ENCODE results near the gene NCAM1.
"Not testable (repeated sequence)": the region's sequence is repeated elsewhere in the genome, so short reads cannot be mapped to it uniquely, and the experiment has no call there.

NCAM1 gene

DNA sequence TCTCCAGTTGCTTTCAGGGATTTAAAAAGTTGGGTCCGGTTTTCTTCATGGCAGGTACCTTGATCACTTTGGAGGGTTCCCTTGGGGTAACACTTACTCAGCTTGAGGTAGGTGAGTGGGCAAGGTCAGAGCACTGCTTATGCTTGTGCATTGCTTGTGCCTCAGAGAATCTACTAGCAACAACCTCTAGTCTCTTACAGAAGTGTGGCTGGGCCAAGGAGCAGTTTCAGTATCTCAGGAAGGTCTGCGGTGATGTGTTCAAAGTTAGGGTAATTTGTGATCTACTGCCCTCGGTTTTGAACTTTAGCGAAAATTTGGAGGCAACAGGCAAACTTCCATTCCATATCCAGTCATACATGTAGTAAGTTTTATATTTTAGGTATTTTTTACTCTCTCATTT is 62.8 kb downstream of the NCAM1 start:
- DNase-seq = no peak

GRCh38 chr11:113026778-113027177 is 65.6 kb downstream of the NCAM1 start:
- DNase-seq = no peak

- no peak for DNase-seq
Observed at GRCh38 chr11:113034576-113034975, 73.4 kb downstream of the NCAM1 start.

DNA sequence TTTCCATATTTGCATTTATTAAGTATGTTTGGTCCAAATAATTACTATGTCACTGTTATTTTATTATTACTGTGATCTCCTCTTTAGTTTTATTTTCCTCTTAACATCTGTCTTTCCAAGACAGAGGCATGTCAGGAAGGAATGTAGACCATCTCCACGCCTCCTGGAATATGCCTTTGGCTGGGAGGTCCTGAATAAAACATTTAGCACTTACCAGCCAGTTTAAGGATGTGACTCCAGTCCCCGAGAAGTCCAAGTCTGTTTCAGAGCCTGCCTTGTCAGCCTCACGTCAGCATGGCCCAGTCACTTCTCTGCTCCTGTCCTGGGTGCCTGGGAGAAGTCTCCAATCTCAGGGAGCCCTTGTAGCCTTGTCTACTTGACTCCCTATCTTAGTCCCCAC is 74.5 kb downstream of the NCAM1 start:
- no peak for DNase-seq

DNA sequence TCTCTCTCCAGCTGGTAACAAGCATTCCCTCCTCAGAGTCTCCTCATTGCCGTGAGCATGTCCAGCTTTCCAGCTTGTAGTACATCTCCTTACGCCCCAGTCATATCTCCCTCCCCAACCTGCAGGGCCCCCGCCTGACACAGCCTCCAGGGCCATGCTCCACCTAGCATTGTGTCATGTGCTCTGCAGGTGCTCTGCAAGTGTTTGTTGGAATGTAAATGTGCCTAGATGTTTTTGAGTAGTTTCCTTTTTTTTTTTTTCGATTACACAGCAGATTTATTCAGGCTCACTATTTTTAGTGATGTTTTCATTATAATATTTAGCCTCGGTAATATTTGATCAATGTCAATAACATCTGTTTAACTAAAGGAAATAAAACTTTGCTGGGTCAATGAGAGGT is 82.5 kb downstream of the NCAM1 start:
- no peak for DNase-seq

DNA sequence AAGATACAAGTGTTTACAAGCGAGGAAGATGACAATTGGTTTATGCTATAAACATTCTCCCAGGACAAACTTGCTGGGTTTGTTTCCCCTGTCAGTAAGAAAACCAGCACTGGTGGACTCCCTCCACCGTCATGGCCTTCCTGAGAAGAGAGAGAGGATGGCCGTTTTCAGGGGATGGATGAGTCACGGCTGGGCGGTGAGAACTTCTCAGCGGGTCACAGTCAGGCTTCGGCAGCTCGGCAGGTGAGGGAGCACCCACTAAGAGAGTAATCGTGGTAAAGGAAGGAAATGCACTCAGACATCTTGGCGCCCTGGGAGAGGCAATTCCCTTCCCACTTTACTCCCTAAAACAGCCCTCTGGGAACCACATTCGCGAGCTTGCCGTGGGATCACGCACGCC is 83.9 kb downstream of the NCAM1 start:
- no peak for DNase-seq

DNA sequence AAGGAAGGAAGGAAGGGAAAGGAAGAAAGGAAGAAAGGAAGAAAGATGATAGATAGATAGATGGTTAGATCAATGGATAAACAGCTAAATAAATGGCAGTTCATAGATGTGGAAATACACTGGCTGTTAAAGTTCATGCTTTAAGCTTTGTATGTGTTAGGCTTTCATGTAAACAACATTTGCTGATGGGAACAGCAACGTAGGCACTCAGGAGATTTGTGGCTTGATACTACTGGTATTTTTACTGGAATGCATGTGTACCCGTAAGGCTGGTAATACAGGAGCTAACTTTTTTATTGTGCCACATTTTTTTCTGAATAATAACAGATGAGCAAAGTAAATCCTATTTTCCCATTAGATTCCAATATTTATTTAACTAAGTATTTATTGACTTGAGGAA is 85.6 kb downstream of the NCAM1 start:
- DNase-seq = no peak

GRCh38 chr11:113048820-113049768 is 87.9 kb downstream of the NCAM1 start:
- DNase-seq = no peak

DNA sequence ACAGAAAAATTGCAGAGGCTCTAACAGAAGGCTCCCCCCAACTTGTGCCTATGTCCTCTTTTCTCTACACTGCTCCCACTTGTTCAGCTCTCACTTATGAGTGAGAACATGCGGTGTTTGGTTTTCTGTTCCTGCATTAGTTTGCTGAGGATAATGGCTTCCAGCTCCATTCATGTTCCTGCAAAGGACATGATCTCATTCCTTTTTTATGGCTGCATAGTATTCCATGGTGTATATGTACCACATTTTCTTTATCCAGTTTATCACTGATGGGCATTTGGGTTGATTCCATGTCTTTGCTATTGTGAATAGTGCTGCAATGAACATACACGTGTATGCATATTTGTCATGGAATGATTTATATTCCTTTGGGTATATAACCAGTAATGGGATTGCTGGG is 91.8 kb downstream of the NCAM1 start:
- not testable (repeated sequence) for DNase-seq

- DNase-seq = no peak
Observed at GRCh38 chr11:113057038-113057437, 95.8 kb downstream of the NCAM1 start.

DNA sequence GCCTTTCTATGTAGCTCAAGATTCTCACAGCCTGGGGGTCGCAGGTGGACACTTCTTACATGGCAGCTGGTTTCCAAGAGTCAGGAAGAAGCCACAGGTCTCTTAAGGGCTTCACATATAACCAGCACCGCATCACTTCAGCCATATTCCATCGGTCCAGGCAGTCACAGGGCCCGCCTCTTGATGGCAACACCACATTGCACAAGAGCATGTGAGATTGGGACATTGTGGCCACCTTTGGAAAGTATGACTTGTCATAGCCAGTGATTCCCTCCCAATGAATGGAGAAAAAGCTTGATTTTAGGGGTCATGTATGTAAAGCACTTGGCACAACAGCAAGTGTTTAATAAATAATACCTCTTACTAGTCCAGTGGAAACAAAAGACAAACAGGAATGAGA is 98.3 kb downstream of the NCAM1 start:
- DNase-seq = no peak

GRCh38 chr11:113065330-113065729 is 104.1 kb downstream of the NCAM1 start:
- no peak for DNase-seq

- DNase-seq = no peak
Observed at GRCh38 chr11:113072237-113072858, 111.1 kb downstream of the NCAM1 start.

DNA sequence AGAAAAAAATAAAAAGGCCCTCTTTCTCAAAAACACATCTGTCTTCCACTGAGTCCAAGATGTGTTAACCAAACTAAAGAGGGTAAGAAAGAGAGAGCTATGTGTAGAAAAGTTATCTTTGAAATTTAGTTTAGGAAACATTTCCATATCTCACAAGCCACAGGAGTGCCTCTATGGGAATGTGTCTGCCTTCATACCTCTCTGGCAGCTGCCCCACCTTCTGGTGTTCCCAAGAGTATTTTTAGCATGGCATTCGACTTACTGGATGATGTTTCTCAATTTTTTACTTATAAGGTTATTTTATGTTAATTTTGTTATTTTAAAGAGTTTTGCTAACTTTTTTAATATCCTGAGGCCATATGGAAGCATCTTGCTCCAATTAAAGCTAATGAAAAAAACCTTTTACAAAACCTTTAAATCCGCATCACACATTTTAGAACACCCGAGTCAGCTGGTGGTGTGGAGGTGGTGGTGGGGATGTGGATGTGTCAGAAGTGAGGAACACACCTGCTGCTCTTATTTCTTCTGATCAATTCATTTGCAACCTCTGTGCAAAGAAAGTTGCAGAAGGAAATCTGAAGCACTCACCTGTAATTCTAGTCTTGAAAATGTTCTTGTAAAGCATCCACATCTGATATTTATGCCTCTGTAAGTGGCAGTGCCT is 112.2 kb downstream of the NCAM1 start:
- no peak for DNase-seq

DNA sequence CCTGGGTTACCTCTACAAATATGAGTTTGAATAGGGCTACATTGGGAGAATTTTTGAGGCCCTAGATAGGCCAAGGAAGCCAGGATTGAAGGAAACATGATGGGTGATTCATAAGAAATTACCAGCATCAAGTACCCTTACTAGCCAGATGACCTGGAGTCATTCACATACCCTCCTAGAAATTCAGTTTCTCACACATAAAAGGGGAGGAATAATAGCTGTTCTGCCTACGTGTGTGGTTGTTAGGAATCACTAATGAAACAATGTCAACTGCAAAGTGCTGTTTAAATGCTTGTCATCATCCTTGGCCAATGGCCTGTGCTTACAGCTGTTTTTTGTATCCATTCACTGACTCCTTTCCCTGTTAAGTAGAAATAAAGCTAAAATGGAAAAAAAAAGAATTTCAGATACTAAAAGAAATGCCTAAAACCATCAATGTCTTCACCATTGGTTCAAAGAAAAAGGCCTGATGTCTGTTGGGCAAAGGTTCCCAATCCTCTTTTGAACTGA is 114.4 kb downstream of the NCAM1 start:
- no peak for DNase-seq

DNA sequence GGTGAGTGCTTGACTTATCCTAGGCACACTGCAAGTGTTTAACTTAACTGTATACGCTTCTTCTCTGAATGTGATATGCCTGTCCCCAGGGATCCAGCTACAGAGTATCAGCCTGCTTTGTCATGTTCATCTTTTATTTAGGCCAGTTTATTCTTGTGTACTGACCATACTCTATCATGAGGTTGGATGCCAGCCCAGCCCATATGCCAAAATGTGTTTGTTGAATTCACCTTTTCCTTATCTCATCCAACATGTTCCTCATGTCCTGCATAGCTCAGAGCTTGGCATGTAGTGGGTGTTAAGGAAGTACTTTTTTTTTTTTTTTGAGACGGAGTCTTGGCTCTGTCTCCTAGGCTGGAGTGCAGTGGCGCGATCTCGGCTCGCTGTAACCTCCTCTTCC is 116.2 kb downstream of the NCAM1 start:
- no peak for DNase-seq

DNA sequence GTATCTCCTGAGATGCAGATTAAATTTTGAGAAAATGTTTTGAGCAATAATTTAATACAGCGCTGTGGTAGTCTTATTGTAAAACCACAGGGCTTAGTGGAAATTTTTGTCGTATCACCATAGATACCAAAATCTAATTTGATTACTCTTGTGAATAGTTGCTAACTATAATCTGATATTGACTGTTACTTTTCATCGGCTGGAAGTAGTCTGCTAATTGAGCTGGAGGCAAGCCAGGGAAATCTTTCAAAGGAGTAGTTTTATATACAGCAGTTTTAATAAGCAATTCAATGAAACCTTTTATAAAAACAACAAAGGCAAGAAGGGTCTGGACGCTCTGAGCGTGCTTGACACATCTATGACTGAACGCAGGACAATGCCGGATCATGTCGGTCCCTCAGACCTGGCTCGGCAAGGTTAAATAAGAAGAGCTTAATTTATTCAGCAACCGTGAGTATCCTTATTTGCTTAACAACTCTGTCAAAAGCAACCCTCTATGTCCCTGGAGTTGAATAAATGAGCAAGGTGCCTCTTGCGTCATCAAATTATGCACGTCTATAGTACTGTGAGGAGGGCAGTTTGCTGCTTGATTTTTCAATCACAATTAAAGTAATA is 121.2 kb downstream of the NCAM1 start:
- no peak for DNase-seq

DNA sequence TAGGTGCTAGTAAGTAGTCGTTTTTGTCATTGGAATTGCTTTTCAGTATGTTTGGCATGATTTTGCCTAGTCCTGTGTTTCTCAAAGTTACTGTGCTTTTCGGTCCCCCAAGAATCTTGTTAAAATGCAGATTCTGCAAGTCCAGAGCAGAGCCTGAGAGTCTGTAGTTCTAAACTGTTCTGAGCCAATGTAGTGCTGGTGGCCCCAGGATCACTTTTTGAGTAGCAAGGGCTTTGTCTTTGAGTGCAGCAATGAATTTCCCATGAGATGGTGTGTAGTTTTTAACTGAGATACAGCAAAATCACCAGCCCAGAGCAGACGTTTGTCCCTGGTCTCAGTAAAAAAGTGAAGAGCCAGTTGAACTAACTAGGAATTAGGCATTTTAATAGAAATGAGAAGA is 122.4 kb downstream of the NCAM1 start:
- no peak for DNase-seq

DNA sequence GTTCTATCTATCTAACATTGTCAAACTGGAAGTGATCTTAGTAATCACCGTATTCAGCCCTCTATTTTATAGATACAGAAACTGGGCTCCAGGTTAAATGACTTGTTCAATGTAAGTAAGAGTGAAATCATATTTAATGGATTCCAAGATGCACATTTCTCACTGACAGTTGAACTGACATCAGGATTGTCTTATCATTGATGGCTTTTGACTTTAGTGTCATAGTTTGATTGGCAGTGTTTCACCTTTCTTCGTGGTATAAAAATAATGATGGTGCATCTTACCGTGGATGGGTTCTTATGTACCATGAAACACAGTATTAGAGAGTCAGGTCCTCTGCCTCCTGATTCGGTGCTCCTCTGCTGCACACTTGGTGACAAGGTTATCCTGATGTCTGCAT is 123.1 kb downstream of the NCAM1 start:
- no peak for DNase-seq

- DNase-seq = no peak
Observed at GRCh38 chr11:113085446-113085845, 124.2 kb downstream of the NCAM1 start.

DNA sequence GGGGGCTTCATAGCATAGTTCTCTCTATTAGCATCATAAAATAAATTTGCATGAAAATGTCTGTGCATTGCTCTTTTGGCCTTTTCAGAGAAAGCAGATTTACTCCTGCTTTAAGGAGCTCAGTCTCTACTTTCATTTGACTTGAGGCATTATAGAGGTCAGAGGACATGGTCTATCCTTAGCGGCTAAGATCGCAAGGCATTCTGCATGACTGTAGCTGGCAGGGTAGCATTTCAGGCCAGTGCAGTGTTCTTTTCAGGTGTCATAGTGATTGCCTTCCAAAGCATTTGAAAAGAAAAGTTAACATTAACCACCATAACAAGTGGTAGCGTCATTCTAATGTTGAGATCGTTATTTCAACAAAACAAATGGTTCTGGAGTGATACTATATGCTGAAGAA is 126.5 kb downstream of the NCAM1 start:
- DNase-seq = no peak

GRCh38 chr11:113090716-113091480 is 129.7 kb downstream of the NCAM1 start:
- no peak for DNase-seq

- no peak for DNase-seq
Observed at GRCh38 chr11:113091481-113091780, 130.2 kb downstream of the NCAM1 start.
